ENCODE measurements around the gene DSC3. TPM values are rescaled to one million over a fixed set of nuclear protein-coding genes. Genes with fewer than 3 reads are reported as not detected.

DSC3 gene
- 1.2 TPM for polyA plus RNA-seq (2013, experiment 1 of 2)
- polyA plus RNA-seq (2013, experiment 2 of 2), result 1.1 TPM

GRCh38 chr18:31042406-31043181 lies at the start of gene DSC3:
Gene DSC3 (minus strand): TSS chr18:31042742. CDS start chr18:31042660, 82 bp downstream.
- Histone ChIP-seq H3K18ac (ENCODE audit: low read length) (peak within 1 kb of the TSS; percentile 53), H2BK120ac (ENCODE audit: low read depth, low read length) (no peak within 1 kb of the TSS), H3K9ac (ENCODE audit: low read length) (peak within 1 kb of the TSS; percentile 67), H4K8ac (ENCODE audit: low read depth, low read length) (no peak within 1 kb of the TSS), H3K27ac (ENCODE audit: low read depth, low read length) (no peak within 1 kb of the TSS), H3K79me2 (ENCODE audit: control insufficient read depth, insufficient read depth, low read length) (no peaks in the 10 kb centered on the region), H2BK15ac (replicated peaks; ENCODE audit: low read depth) (no peak within 1 kb of the TSS), H3K4ac (ENCODE audit: low read depth, low read length) (no peak within 1 kb of the TSS), H3K36me3 (ENCODE audit: control insufficient read depth, insufficient read depth, low read length) (no peaks in the 10 kb centered on the region), H4K5ac (ENCODE audit: low read length) (no peak within 1 kb of the TSS), H2BK5ac (ENCODE audit: low read length) (no peak within 1 kb of the TSS), H3K4me2 (ENCODE audit: low read length) (peak within 1 kb of the TSS; percentile 92), H3K4me3 (ENCODE audit: low read length) (peak within 1 kb of the TSS; percentile 40), H3K79me1 (ENCODE audit: low read length) (no peaks in the 10 kb centered on the region), H3K23ac (ENCODE audit: low read length) (no peak within 1 kb of the TSS), H3K4me1 (ENCODE audit: control insufficient read depth, low read depth, low read length) (peaks cover 2% of the 10 kb centered on the region), H3K56ac (ENCODE audit: low read length) (peak within 1 kb of the TSS; percentile 83), H2AK5ac (ENCODE audit: low read length) (no peak within 1 kb of the TSS), H3K27me3 (ENCODE audit: insufficient read depth, low read length, poor library complexity) (peaks cover 17% of the 10 kb centered on the region)
- no CpG with 5 or more reads among the region's 73 CpGs for WGBS (ENCODE audit: extremely low coverage, insufficient coverage, low lambda C conversion rate)
- DNase-seq, result peak; percentile 74

GRCh38 chr18:31091350-31091749 lies 48.8 kb upstream of the DSC3 start:
- Histone ChIP-seq H3K79me1 (ENCODE audit: low read length) (peaks cover 6% of the 10 kb centered on the region), H2BK5ac (ENCODE audit: low read length) (no peak overlapping the region), H2BK15ac (replicated peaks; ENCODE audit: low read depth) (no peak overlapping the region), H4K8ac (ENCODE audit: low read depth, low read length) (no peak overlapping the region), H3K4me2 (ENCODE audit: low read length) (no peak overlapping the region), H3K4me1 (ENCODE audit: control insufficient read depth, low read depth, low read length) (no peaks in the 10 kb centered on the region), H3K27ac (ENCODE audit: low read depth, low read length) (no peak overlapping the region), H3K56ac (ENCODE audit: low read length) (no peak overlapping the region), H4K5ac (ENCODE audit: low read length) (no peak overlapping the region), H3K18ac (ENCODE audit: low read length) (no peak overlapping the region), H3K36me3 (ENCODE audit: control insufficient read depth, insufficient read depth, low read length) (peaks cover 4% of the 10 kb centered on the region), H3K9ac (ENCODE audit: low read length) (no peak overlapping the region), H2BK120ac (ENCODE audit: low read depth, low read length) (no peak overlapping the region), H2AK5ac (ENCODE audit: low read length) (no peak overlapping the region), H3K23ac (ENCODE audit: low read length) (no peak overlapping the region), H3K27me3 (ENCODE audit: insufficient read depth, low read length, poor library complexity) (no peaks in the 10 kb centered on the region), H3K4me3 (ENCODE audit: low read length) (no peak overlapping the region), H3K4ac (ENCODE audit: low read depth, low read length) (no peak overlapping the region), H3K79me2 (ENCODE audit: control insufficient read depth, insufficient read depth, low read length) (peaks cover 11% of the 10 kb centered on the region)
- no peak for DNase-seq
- WGBS (ENCODE audit: extremely low coverage, insufficient coverage, low lambda C conversion rate), result no CpG with 5 or more reads among the region's 1 CpG

- Histone ChIP-seq H2BK5ac (ENCODE audit: low read length) (no peak overlapping the region), H2AK5ac (ENCODE audit: low read length) (no peak overlapping the region), H3K4me3 (ENCODE audit: low read length) (no peak overlapping the region), H3K36me3 (ENCODE audit: control insufficient read depth, insufficient read depth, low read length) (peaks cover 4% of the 10 kb centered on the region), H3K4me1 (ENCODE audit: control insufficient read depth, low read depth, low read length) (no peaks in the 10 kb centered on the region), H2BK15ac (replicated peaks; ENCODE audit: low read depth) (no peak overlapping the region), H3K79me1 (ENCODE audit: low read length) (peaks cover 3% of the 10 kb centered on the region), H3K4me2 (ENCODE audit: low read length) (no peak overlapping the region), H3K4ac (ENCODE audit: low read depth, low read length) (no peak overlapping the region), H3K9ac (ENCODE audit: low read length) (no peak overlapping the region), H3K56ac (ENCODE audit: low read length) (no peak overlapping the region), H3K79me2 (ENCODE audit: control insufficient read depth, insufficient read depth, low read length) (peaks cover 2% of the 10 kb centered on the region), H3K18ac (ENCODE audit: low read length) (no peak overlapping the region), H4K5ac (ENCODE audit: low read length) (no peak overlapping the region), H3K23ac (ENCODE audit: low read length) (no peak overlapping the region), H2BK120ac (ENCODE audit: low read depth, low read length) (no peak overlapping the region), H4K8ac (ENCODE audit: low read depth, low read length) (no peak overlapping the region), H3K27ac (ENCODE audit: low read depth, low read length) (no peak overlapping the region), H3K27me3 (ENCODE audit: insufficient read depth, low read length, poor library complexity) (no peaks in the 10 kb centered on the region)
- DNase-seq, result no peak
- WGBS (ENCODE audit: extremely low coverage, insufficient coverage, low lambda C conversion rate), result no CpG with 5 or more reads among the region's 3 CpGs
These were observed 46.0 kb upstream of the DSC3 start for GRCh38 chr18:31088532-31088931.

GRCh38 chr18:31079973-31080372 lies 37.4 kb upstream of the DSC3 start:
- Histone ChIP-seq H3K4ac (ENCODE audit: low read depth, low read length) (no peak overlapping the region), H2BK15ac (replicated peaks; ENCODE audit: low read depth) (no peak overlapping the region), H2BK5ac (ENCODE audit: low read length) (no peak overlapping the region), H3K36me3 (ENCODE audit: control insufficient read depth, insufficient read depth, low read length) (peaks cover 2% of the 10 kb centered on the region), H4K5ac (ENCODE audit: low read length) (no peak overlapping the region), H3K23ac (ENCODE audit: low read length) (no peak overlapping the region), H3K4me3 (ENCODE audit: low read length) (no peak overlapping the region), H3K79me2 (ENCODE audit: control insufficient read depth, insufficient read depth, low read length) (no peaks in the 10 kb centered on the region), H3K18ac (ENCODE audit: low read length) (no peak overlapping the region), H3K9ac (ENCODE audit: low read length) (no peak overlapping the region), H2BK120ac (ENCODE audit: low read depth, low read length) (no peak overlapping the region), H3K56ac (ENCODE audit: low read length) (no peak overlapping the region), H3K4me2 (ENCODE audit: low read length) (no peak overlapping the region), H4K8ac (ENCODE audit: low read depth, low read length) (no peak overlapping the region), H3K79me1 (ENCODE audit: low read length) (no peaks in the 10 kb centered on the region), H2AK5ac (ENCODE audit: low read length) (no peak overlapping the region), H3K4me1 (ENCODE audit: control insufficient read depth, low read depth, low read length) (no peaks in the 10 kb centered on the region), H3K27ac (ENCODE audit: low read depth, low read length) (no peak overlapping the region), H3K27me3 (ENCODE audit: insufficient read depth, low read length, poor library complexity) (no peaks in the 10 kb centered on the region)
- WGBS (ENCODE audit: extremely low coverage, insufficient coverage, low lambda C conversion rate), result no CpG with 5 or more reads among the region's 3 CpGs
- no peak for DNase-seq

- Histone ChIP-seq H3K79me1 (ENCODE audit: low read length) (no peaks in the 10 kb centered on the region), H4K5ac (ENCODE audit: low read length) (no peak overlapping the region), H3K18ac (ENCODE audit: low read length) (no peak overlapping the region), H4K8ac (ENCODE audit: low read depth, low read length) (no peak overlapping the region), H3K27ac (ENCODE audit: low read depth, low read length) (no peak overlapping the region), H2BK5ac (ENCODE audit: low read length) (no peak overlapping the region), H3K36me3 (ENCODE audit: control insufficient read depth, insufficient read depth, low read length) (peaks cover 2% of the 10 kb centered on the region), H2AK5ac (ENCODE audit: low read length) (no peak overlapping the region), H3K4me1 (ENCODE audit: control insufficient read depth, low read depth, low read length) (no peaks in the 10 kb centered on the region), H3K4me2 (ENCODE audit: low read length) (no peak overlapping the region), H3K27me3 (ENCODE audit: insufficient read depth, low read length, poor library complexity) (no peaks in the 10 kb centered on the region), H2BK15ac (replicated peaks; ENCODE audit: low read depth) (no peak overlapping the region), H3K79me2 (ENCODE audit: control insufficient read depth, insufficient read depth, low read length) (no peaks in the 10 kb centered on the region), H3K56ac (ENCODE audit: low read length) (no peak overlapping the region), H3K9ac (ENCODE audit: low read length) (no peak overlapping the region), H3K4ac (ENCODE audit: low read depth, low read length) (no peak overlapping the region), H3K23ac (ENCODE audit: low read length) (no peak overlapping the region), H3K4me3 (ENCODE audit: low read length) (no peak overlapping the region), H2BK120ac (ENCODE audit: low read depth, low read length) (no peak overlapping the region)
- no peak for DNase-seq
- no CpG with 5 or more reads among the region's 1 CpG for WGBS (ENCODE audit: extremely low coverage, insufficient coverage, low lambda C conversion rate)
These were observed 35.3 kb upstream of the DSC3 start for GRCh38 chr18:31077878-31078277.

- Histone ChIP-seq H3K79me2 (ENCODE audit: control insufficient read depth, insufficient read depth, low read length) (no peaks in the 10 kb centered on the region), H4K8ac (ENCODE audit: low read depth, low read length) (no peak overlapping the region), H3K4me1 (ENCODE audit: control insufficient read depth, low read depth, low read length) (no peaks in the 10 kb centered on the region), H2BK5ac (ENCODE audit: low read length) (no peak overlapping the region), H3K27ac (ENCODE audit: low read depth, low read length) (no peak overlapping the region), H3K79me1 (ENCODE audit: low read length) (no peaks in the 10 kb centered on the region), H3K4me3 (ENCODE audit: low read length) (no peak overlapping the region), H3K4ac (ENCODE audit: low read depth, low read length) (no peak overlapping the region), H3K36me3 (ENCODE audit: control insufficient read depth, insufficient read depth, low read length) (peaks cover 1% of the 10 kb centered on the region), H3K18ac (ENCODE audit: low read length) (no peak overlapping the region), H3K4me2 (ENCODE audit: low read length) (no peak overlapping the region), H3K27me3 (ENCODE audit: insufficient read depth, low read length, poor library complexity) (no peaks in the 10 kb centered on the region), H4K5ac (ENCODE audit: low read length) (no peak overlapping the region), H3K9ac (ENCODE audit: low read length) (no peak overlapping the region), H2BK15ac (replicated peaks; ENCODE audit: low read depth) (no peak overlapping the region), H3K56ac (ENCODE audit: low read length) (no peak overlapping the region), H3K23ac (ENCODE audit: low read length) (no peak overlapping the region), H2BK120ac (ENCODE audit: low read depth, low read length) (no peak overlapping the region), H2AK5ac (ENCODE audit: low read length) (no peak overlapping the region)
- peak; percentile 7 for DNase-seq
- WGBS (ENCODE audit: extremely low coverage, insufficient coverage, low lambda C conversion rate), result no CpG with 5 or more reads among the region's 4 CpGs
These were observed 29.6 kb upstream of the DSC3 start for GRCh38 chr18:31072175-31072574.
